HEK293T (cell line): Measurements from ENCODE around the gene BMERB1.

ENCODE experiments used
- BHLHE40 ChIP-seq: fragments of 450-650 bp; IDR thresholded peaks from 2 replicates; pipeline ENCODE4 v1.6.1; 2016; ENCODE audit warnings: mild to moderate bottlenecking, moderate library complexity, borderline replicate concordance
- FOXK2 ChIP-seq: fragments of 450-650 bp; IDR thresholded peaks from 2 replicates; pipeline ENCODE4 v1.6.1; 2016; ENCODE audit warnings: mild to moderate bottlenecking
- FOXM1 ChIP-seq: fragments of 450-650 bp; IDR thresholded peaks from 2 replicates; pipeline ENCODE4 v1.6.1; 2017; ENCODE audit warnings: mild to moderate bottlenecking, borderline replicate concordance
- SUZ12 ChIP-seq: fragments of 450-650 bp; IDR thresholded peaks from 2 replicates; pipeline ENCODE4 v1.6.1; 2016; ENCODE audit warnings: mild to moderate bottlenecking
- ZNF384 ChIP-seq: fragments of 450-650 bp; IDR thresholded peaks from 2 replicates; pipeline ENCODE4 v1.6.1; 2016

GRCh38 chr16:15597822-15598647 lies 163.6 kb downstream of the BMERB1 start:
- TF ChIP-seq FOXK2: no peak
- no peak for TF ChIP-seq BHLHE40
- TF ChIP-seq FOXM1: no peak
- no peak for TF ChIP-seq ZNF384
- TF ChIP-seq SUZ12: no peak
